Right atrium auricular region (tissue), 2 donors: Measurements from ENCODE around the gene ITGA7. TPM values are rescaled to one million over a fixed set of nuclear protein-coding genes. Genes with fewer than 3 reads are reported as not detected.

Source experiments
- DNase-seq: peaks from one replicate; pipeline ENCODE4 v3.0.0-alpha.2; 2019; ENCODE audit warnings: low spot score
- H3K27ac ChIP-seq, 2 donors: fragments of 200-600 bp; sonication (generic); 1 replicate in 1 of 2; 2 replicates in 1 of 2; pipeline ENCODE4 v1.5.1; 2016 to 2019
- H3K27me3 ChIP-seq, 2 donors: fragments of 200-600 bp; sonication (generic); one replicate each; pipeline versions ENCODE4 v1.5.1 to v1.6.0; 2017 to 2019
- H3K36me3 ChIP-seq: fragments of 200-600 bp; sonication (generic); one replicate; pipeline ENCODE4 v1.5.1; 2016
- H3K4me1 ChIP-seq, 2 donors: fragments of 200-600 bp; sonication (generic); one replicate each; pipeline versions ENCODE4 v1.5.1 to v1.6.0; 2017 to 2019
- H3K4me3 ChIP-seq, 2 donors: fragments of 200-600 bp; sonication (generic); 1 replicate in 1 of 2; 2 replicates in 1 of 2; pipeline ENCODE4 v1.5.1; 2017 to 2019; ENCODE audit warnings: mild to moderate bottlenecking in 1 of 2, moderate library complexity in 1 of 2
- H3K9me3 ChIP-seq, 2 donors: fragments of 200-600 bp; sonication (generic); one replicate each; pipeline ENCODE4 v1.5.1; 2019
- CTCF ChIP-seq, 2 donors: fragments of 200-600 bp; sonication (generic); IDR thresholded peaks; one replicate each; pipeline ENCODE4 v1.5.1; 2019; ENCODE audit warnings: antibody characterized with exemption in 2 of 2
- total RNA-seq, 2 donors: library from RNA; depleted of rRNA; stranded (reverse); fragments of >200 nt; gene quantifications; one replicate each; pipeline ENCODE4 v1.1.0, GENCODE V29; 2016

The ITGA7 gene
- total RNA-seq, 2 donors from 2014 or later: 291 to 309 TPM

- Histone ChIP-seq H3K9me3 (no peaks in the 10 kb centered on the region), H3K4me1 (peaks cover 0 to 38% of the 10 kb centered on the region in 2 donors), H3K36me3 (no peaks in the 10 kb centered on the region), H3K27me3 (no peaks in the 10 kb centered on the region), H3K4me3 (peak overlapping the region in 1 of 2 donors; percentile 22), H3K27ac (peak overlapping the region; percentile 70 to 75)
- no peak for TF ChIP-seq CTCF (IDR thresholded peaks at IDR 0.05)
- no peak for DNase-seq
Measured at GRCh38 chr12:55745361-55746173, 37.9 kb upstream of the ITGA7 start.

DNA sequence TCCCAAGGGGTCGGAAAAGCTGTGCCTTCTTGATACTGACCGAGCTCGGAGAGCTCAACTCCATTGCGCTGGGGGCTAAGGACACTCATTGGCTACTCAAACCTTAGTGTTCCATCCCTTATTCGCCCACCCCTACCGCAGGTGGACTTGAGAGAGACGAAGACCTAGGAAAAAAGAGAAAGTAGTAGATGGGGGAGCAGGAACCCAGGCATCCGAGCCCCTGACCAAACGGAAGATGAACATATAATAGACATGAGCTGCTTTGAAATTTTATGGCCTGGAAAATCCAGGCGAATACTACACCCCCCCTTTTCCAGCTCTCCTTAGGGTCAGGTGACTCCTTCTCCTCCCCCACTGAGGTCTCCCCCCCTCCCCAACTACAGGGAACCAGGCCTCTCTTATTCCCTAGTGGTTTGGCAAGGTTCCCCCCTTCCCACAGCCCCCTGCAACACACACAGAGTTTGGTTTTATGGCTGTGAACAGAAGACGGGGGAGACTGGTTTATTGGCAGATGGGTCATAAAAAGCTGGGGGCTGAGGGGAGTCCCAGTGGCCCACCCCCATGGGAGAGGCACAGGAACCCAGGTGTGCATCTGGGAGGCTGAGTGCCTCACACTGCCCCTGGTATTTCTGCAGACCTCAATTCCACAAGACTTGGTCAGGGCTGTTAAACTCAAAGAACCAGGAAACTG, 36.8 kb upstream of the ITGA7 start:
- H3K36me3 ChIP-seq: no peaks in the 10 kb centered on the region
- peaks cover 0 to 38% of the 10 kb centered on the region in 2 donors for H3K4me1 ChIP-seq
- peak overlapping the region; percentile 70 to 75 for H3K27ac ChIP-seq

GRCh38 chr12:55743406-55744339, 36.0 kb upstream of the ITGA7 start:
- peak overlapping the region; percentile 51 to 68 for H3K4me3 ChIP-seq
- TF ChIP-seq CTCF (IDR thresholded peaks at IDR 0.05): no peak
- H3K9me3 ChIP-seq: no peaks in the 10 kb centered on the region
- no peaks in the 10 kb centered on the region for H3K36me3 ChIP-seq
- no peaks in the 10 kb centered on the region for H3K27me3 ChIP-seq
- DNase-seq: no peak
- peaks cover 0 to 38% of the 10 kb centered on the region in 2 donors for H3K4me1 ChIP-seq
- peak overlapping the region; percentile 70 to 75 for H3K27ac ChIP-seq

More for the DNA sequence above, 36.8 kb upstream of the ITGA7 start:
- Histone ChIP-seq H3K27me3 (no peaks in the 10 kb centered on the region), H3K9me3 (no peaks in the 10 kb centered on the region), H3K4me3 (peak overlapping the region; percentile 51 to 68)
- DNase-seq: no peak
- no peak for TF ChIP-seq CTCF (IDR thresholded peaks at IDR 0.05)

DNA sequence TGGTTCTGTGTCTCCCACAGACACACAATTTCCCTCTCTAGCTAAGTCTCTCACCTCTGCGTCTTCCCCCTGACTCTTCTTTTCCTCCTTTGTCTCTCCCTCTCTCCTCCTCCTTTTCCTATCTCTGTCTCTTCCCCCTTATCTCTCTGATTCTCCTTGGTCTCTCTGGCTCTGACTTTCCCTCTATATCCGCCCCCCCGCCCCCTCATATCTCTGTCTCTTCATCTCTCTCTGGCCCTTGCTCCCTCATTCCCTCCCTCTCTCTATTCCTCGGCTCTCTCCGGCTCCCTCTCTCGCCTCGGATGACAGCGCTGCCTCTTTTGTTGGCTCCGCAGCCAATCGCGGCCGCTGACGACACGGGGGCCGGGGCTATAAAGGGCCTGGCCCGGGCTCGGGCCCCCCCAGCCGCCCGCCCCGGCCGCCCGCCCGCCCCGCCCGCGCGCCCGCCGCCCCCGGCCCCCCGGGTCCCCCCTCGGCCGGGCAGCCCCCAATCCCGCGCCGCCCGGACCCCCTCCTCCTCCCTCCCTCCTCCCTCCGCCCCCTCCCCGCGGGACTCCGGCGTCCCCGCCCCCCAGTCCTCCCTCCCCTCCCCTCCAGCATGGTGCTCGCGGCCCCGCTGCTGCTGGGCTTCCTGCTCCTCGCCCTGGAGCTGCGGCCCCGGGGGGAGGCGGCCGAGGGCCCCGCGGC, 35.2 kb upstream of the ITGA7 start, which contains the start of gene GDF11:
GDF11 (plus strand) TSS at position 404 of the 687 bp plus-strand sequence; CDS start at position 599, 195 bp downstream.
- Histone ChIP-seq H3K27ac (peak within 1 kb of the TSS; percentile 70 to 75), H3K36me3 (no peaks in the 10 kb centered on the region), H3K27me3 (no peaks in the 10 kb centered on the region), H3K4me3 (peak within 1 kb of the TSS; percentile 51 to 68), H3K4me1 (peaks cover 0 to 46% of the 10 kb centered on the region in 2 donors), H3K9me3 (no peaks in the 10 kb centered on the region)
- DNase-seq: peak; percentile 87
- no peak for TF ChIP-seq CTCF (IDR thresholded peaks at IDR 0.05)
